Smooth muscle cell of the brain vasculature (primary cell): ENCODE measurements around the gene TRIM29.

Experiments
- DNase-seq: peaks from one replicate; pipeline ENCODE4 v3.0.0-alpha.2; 2012; ENCODE audit warnings: low read depth, low spot score

The TRIM29 gene

DNA sequence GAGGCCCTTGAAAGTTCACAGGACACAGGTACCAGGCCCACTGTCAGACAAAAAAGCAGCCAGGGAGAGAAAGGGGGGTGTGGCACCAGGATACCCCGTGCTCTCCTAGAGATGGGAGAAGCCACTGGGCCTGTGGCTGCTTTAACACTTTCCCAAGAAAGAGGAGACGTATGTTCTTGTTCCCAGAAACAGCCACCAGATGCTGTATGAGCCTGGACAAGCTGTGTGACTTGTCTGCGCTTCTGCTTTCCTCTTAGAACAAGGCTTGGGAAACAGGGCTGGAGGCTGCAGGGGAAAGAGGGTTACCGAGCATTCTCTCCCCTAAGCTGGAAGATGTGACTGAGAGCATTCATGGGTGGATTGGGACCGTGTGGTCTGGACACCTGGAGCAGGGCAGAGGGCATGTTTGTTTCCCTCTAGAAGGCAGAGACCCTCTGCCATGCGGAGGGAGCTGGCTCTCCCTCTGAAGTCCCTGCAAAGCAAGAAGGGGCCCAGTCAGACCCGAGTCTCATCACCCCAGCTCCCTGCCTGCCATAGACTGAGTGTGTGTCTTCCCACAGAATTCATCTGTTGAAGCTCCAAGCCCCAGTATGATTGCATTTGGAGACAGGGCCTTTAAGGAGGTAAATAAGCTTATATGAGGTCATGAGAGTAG is 74.1 kb downstream of the TRIM29 start:
- no peak for DNase-seq

DNA sequence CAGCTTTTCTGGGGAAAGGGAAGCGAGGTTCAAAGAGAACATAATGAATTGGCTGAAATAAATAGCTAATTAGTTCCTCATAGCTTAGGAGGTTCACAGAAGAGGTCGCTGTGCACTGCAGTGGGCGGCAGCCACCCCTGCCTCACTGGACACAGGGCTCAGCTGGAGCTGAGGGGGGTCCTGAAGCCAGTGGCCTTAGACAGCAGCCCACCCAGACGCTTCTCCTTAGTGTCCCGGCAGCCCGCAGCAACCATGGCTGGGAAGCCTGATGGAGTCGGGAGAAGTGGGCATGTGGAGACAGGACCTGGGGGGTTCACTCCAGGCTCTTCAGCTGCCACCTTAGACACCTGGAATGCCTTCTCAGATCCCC is 75.4 kb downstream of the TRIM29 start:
- no peak for DNase-seq

DNA sequence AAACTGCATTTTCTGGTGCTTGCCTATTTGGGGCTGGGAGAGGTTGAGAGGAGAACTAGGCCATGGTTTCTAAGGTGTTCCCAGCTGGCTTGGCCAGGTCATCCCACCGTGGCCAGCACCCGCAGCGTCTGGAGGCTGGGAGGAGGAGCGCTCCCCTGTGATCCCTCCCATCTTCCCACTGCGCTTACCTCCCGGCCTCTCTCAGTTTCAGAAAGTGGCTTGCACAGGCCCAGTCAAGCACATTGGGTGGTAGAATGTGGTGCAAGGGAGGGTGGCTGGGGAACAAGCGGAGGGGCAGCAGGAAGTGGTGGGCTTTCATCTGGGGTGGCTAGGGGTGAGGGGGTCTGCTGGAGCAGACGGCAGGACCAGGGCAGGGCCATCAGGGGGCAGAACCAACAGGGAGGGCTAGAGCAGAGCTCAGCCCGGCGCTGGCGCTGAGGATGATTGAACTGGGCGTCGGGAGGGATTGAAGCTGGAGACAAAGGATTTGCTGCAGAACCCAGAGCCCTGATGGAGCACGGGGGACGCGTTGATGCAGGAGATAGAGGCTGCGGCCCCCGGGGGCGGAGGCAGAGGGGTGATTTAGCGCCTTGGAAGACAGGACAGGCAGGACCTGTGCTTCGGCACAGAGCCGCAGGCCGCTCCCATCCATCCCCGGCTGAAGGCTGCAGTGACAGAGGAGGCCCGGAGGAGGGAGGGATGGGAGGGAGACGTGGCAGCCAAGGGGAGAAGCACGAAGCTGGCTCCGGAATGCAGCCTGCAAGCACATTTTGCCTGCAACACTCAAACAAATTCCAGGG is 76.0 kb downstream of the TRIM29 start:
- no peak for DNase-seq
